ENCODE data around the gene TEX53.

GRCh38 chr9:114677418-114677817, 19.8 kb upstream of the TEX53 start:
- TF ChIP-seq CTCF (IDR thresholded peaks at IDR 0.05; ENCODE audit: low read depth, low read length, poor library complexity, severe bottlenecking): no peak
- no peak for TF ChIP-seq EZH2phosphoT487 (IDR thresholded peaks at IDR 0.05; ENCODE audit: borderline replicate concordance, low read length)
